GM21619 (cell line): ENCODE results near the gene RAB7B.

Source experiments
- ATAC-seq: cut with Tn5 transposase; IDR thresholded peaks from one replicate; pipeline ENCODE4 v1.9.1; 2021; ENCODE audit not compliant: unreplicated experiment

The RAB7B gene

DNA sequence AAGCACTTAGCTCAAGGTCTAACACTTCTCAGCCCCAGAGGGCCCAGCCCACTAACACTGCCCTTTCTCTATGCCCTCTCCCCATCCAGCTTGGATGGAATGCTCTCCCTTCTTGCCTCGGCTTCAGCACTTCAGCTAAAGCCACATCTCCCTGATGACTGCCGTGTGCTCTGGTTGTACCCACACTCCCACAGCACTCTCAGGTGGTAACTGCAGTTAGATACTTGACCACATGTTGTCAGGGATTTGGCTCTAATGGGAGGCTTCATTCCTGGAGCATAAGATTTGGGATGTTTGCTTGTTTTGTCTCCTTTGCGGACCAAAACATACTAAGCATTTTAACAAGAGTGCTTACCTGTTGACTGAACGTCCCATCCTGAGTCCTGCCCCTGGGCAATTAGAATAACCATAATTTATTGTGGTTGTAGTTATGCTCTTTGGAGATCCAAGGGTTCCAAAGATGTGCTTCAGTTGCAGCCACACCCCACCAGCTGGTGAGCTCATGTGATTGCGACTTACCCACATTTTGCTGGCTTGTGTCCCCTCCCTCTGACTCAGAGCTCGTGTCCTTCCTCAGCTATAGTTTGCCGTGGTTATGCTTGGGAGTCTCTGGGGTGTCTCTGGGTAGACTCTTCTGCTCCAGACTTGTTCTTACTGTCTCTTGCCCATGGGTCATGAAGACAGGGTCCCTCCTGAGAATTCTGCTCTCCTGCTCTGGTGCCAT lies 52.2 kb downstream of the RAB7B start:
- no peak for ATAC-seq

- no peak for ATAC-seq
These were observed 52.9 kb downstream of the RAB7B start for GRCh38 chr1:205950280-205950679.

GRCh38 chr1:205949753-205950152 lies 53.4 kb downstream of the RAB7B start:
- no peak for ATAC-seq

DNA sequence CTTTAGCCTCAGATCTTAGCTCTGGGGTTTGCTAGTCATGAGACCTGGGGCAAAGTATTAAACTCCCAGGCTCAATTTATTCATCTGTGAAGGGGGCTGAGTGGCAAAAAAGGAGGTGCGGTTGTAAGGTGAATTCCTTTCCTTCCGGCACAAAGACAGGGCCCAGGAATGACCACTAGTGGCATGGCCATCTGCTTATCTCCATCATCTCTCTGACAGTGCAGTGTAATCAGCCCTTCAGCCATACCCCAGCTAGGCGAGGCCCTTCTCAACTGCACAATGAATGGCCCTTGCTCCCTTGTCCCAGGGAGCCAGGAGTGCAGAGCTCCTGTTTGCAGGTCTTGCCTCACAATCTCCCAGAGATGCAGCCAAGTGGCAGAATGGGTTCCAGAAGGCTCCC lies 54.3 kb downstream of the RAB7B start:
- ATAC-seq, result no peak

GRCh38 chr1:205948039-205948438 lies 55.2 kb downstream of the RAB7B start:
- no peak for ATAC-seq

DNA sequence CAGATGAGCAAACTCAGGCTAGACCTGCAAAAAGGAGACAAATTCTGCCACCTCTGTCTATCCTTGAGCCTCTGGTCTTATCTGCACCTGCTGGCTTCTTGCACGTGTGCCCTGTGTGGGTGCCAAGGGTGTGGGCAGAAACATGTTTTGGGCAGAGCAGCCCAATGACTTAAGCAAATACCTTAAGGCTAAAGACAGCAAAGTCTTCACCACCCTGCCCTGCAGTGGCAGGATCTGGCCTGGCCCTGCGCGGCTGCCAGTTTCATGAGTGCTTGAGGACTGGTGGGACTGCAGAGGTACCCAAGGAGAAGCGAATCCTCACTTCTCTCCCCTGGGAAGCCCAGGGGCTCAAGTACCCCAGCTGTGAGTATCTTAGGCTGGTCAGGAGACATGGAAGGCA lies 56.2 kb downstream of the RAB7B start:
- no peak for ATAC-seq

DNA sequence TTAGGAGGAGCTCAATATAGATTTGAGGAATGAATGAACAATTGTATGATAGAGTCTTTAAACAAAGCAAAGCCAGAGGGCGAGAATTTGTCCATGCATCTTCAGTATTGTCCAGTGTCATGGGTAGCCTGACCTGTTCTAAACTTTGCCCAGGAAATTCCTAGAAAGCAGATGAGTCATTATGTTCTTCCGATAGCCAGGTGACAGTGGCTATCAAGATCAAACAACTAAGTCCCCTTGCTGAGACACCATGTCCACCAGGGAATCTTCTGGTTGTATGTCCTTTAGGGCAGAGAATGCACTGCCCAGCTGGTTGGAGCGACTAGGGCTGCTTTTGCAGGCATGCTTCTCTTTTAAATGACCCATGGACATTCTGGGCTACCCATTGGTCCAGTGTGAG lies 58.1 kb downstream of the RAB7B start:
- ATAC-seq, result no peak

GRCh38 chr1:205944525-205944924 lies 58.7 kb downstream of the RAB7B start:
- no peak for ATAC-seq

GRCh38 chr1:205943245-205943644 lies 60.0 kb downstream of the RAB7B start, which contains the start of gene SLC26A9:
TSS of gene SLC26A9 (minus strand) at chr1:205943456. CDS start at chr1:205935820, 7,636 bp downstream.
- no peak for ATAC-seq

DNA sequence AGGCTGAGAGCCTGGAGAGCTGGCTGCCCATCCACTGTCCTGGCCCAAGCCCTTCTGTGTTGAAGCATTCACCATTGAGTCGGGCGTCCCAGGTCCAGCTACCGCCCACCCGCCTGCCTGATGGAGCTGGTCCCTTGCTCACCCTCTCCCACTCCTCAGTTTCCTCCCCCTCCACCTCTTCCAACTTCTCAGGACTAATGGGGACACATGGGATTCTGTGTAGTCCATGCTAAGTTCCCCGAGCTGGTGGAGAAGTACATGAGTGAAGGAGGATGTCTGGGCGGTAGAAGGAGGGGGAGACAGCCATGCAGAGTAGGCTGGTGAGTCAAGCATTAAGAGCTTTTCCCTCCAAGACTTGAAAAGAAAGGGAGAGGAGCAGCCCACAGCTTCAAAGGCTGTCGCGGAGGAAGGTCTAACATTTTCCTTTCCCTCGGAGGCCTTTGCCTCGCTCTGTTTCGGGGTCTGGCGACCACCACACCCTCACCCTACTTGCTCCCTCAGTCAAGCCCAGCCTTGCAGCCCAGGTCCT lies 60.5 kb downstream of the RAB7B start:
- ATAC-seq, result no peak

GRCh38 chr1:205940710-205941109 lies 62.5 kb downstream of the RAB7B start:
- no peak for ATAC-seq

- no peak for ATAC-seq
These were observed 63.4 kb downstream of the RAB7B start for GRCh38 chr1:205939690-205940330.

GRCh38 chr1:205938682-205939081 lies 64.5 kb downstream of the RAB7B start:
- no peak for ATAC-seq

DNA sequence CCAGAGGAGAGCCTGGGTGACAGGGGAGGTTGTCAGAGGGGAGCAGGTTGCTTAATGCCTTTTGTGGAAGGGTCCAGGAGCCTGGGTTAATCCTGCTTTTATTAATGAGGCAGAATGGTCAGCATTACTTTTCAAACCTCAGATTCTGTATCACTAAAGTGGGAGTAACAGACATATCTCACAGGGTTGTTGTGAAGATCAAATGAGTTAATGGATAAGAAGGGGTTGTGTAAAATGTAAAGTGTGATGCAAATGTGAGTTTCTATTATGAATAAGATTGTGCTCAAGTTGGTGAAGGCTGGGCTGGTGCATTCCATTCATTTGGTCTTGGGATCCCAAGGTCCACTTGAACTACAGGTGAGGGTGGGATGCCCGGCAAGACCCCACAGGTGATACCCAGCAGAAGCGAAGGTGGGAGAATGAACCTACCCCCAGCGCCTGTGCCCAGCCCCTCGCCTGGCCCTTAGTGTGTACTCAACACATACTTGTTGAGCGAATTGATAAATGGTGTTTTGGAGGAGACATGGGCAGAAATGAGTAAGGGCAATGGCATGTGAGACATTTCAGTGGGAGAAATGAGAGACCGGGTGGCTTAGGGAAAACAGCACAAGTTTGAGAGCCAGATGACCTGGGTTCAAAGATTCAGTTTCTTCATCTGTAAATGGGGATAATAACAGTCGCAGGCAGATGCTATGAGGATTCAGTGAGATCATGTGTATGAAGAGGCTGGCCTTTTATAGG lies 66.2 kb downstream of the RAB7B start:
- ATAC-seq, result no peak

DNA sequence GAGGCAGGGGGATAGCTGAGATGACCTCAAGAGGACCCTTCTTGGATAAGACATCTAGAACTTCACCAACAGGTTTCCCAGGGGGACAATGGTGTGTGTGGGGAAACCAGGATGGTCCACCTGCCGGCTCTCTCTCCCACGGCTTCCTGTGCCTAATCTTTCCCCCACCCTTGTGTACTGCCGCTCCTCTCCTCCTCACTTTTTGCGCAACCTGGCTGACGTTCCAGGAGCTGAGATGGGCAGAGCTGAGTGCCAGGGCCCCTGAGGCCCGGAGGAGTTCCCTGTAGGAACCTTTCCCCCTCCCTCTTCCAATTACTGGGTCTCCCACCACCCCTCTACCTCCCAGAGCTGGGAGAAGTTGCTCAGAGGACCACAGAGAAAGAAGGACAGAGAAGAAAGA lies 66.9 kb downstream of the RAB7B start:
- ATAC-seq, result no peak

DNA sequence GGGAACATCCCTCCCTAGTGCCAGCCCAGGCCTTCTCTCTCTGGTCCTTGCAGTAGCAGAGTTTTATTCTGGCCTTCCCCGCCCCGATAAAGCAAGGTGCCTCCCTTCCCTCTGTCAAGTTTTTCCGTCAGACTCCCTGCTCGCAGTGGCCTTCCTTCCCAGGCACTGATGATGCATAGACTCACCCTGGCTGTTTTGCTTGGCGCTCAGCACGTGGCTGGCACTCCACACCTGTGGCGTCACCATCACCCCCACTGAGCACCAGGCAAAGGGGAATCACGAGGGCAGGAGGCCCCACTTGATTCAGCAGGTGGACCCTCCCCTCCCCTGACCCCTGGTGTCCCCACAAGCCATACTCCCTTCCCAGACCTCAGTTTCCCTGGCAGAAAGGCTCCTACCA lies 67.3 kb downstream of the RAB7B start:
- no peak for ATAC-seq

GRCh38 chr1:205934788-205935187 lies 68.4 kb downstream of the RAB7B start:
- ATAC-seq, result no peak

- ATAC-seq, result no peak
These were observed 69.2 kb downstream of the RAB7B start for GRCh38 chr1:205933671-205934618.

GRCh38 chr1:205932776-205933175 lies 70.4 kb downstream of the RAB7B start:
- no peak for ATAC-seq

- ATAC-seq, result no peak
These were observed 72.4 kb downstream of the RAB7B start for GRCh38 chr1:205930799-205931281.

GRCh38 chr1:205930195-205930577 lies 73.0 kb downstream of the RAB7B start:
- ATAC-seq, result no peak
